CD4-positive, alpha-beta memory T cell (primary cell): ENCODE data around the gene GALNTL6. TPM values are rescaled to one million over a fixed set of nuclear protein-coding genes. Genes with fewer than 3 reads are reported as not detected.
"Not testable (repeated sequence)": the region's sequence is repeated elsewhere in the genome, so short reads cannot be mapped to it uniquely, and the experiment has no call there.

Experiments
- CTCF ChIA-PET: fragments of 350-600 bp; sonication (Branson Sonifier 250); formaldehyde crosslinking; loops from one replicate; lab custom pipeline; 2021; ENCODE audit warnings: inconsistent platforms; ENCODE audit not compliant: partially characterized antibody; lab: Charles Lee
- POLR2A ChIA-PET: fragments of 350-600 bp; sonication (Branson Sonifier 250); formaldehyde crosslinking; loops from one replicate; lab custom pipeline; 2021; ENCODE audit not compliant: partially characterized antibody; lab: Charles Lee
- DNase-seq, 5 donors: peaks; one replicate each; pipeline versions ENCODE4 v3.0.0 to v3.0.0-alpha.2; 2020 to 2022; ENCODE audit warnings: mixed read lengths in 1 of 5
- H3K27ac ChIP-seq: one replicate; pipeline ENCODE4 v1.7.0; 2013; ENCODE audit warnings: low read depth, low read length
- H3K27me3 ChIP-seq: 2 replicates; pipeline ENCODE4 v1.7.0; 2013; ENCODE audit warnings: mild to moderate bottlenecking, low read length, moderate library complexity; ENCODE audit not compliant: insufficient read depth
- H3K36me3 ChIP-seq: 2 replicates; pipeline ENCODE4 v1.7.0; 2013; ENCODE audit warnings: mild to moderate bottlenecking, low read length, moderate library complexity; ENCODE audit not compliant: insufficient read depth
- H3K4me1 ChIP-seq: 2 replicates; pipeline ENCODE4 v1.7.0; 2013; ENCODE audit warnings: mild to moderate bottlenecking, low read length, moderate library complexity; ENCODE audit not compliant: insufficient read depth
- H3K4me3 ChIP-seq, 2 donors: one replicate each; pipeline ENCODE4 v1.7.0; 2013; ENCODE audit warnings: low read length in 2 of 2, mild to moderate bottlenecking in 1 of 2
- H3K9me3 ChIP-seq, 2 donors: one replicate each; pipeline ENCODE4 v1.7.0; 2013; ENCODE audit warnings: low read length in 2 of 2, control low read depth in 1 of 2; ENCODE audit not compliant: control insufficient read depth in 1 of 2
- H3K27ac Mint-ChIP-seq, 7 donors: one replicate each; pipeline ENCODE4 v1.8.0; 2020 to 2021; ENCODE audit warnings: mixed read lengths in 7 of 7, mild to moderate bottlenecking in 6 of 7, inconsistent platforms in 3 of 7, moderate library complexity in 3 of 7
- H3K27me3 Mint-ChIP-seq, 2 donors: one replicate each; pipeline ENCODE4 v1.8.0; 2020 to 2021; ENCODE audit warnings: mixed read lengths in 2 of 2
- H3K36me3 Mint-ChIP-seq, 2 donors: one replicate each; pipeline ENCODE4 v1.8.0; 2020 to 2021; ENCODE audit warnings: mixed read lengths in 2 of 2, inconsistent platforms in 1 of 2, mild to moderate bottlenecking in 1 of 2
- H3K4me1 Mint-ChIP-seq, 4 donors: one replicate each; pipeline ENCODE4 v1.8.0; 2020 to 2021; ENCODE audit warnings: mixed read lengths in 4 of 4, mild to moderate bottlenecking in 1 of 4
- H3K4me3 Mint-ChIP-seq, 8 donors: one replicate each; pipeline ENCODE4 v1.8.0; 2020 to 2021; ENCODE audit warnings: mixed read lengths in 8 of 8, mild to moderate bottlenecking in 7 of 8, moderate library complexity in 6 of 8, inconsistent platforms in 3 of 8
- H3K9me3 Mint-ChIP-seq, 8 donors: one replicate each; pipeline ENCODE4 v1.8.0; 2020 to 2021; ENCODE audit warnings: mixed read lengths in 8 of 8, mild to moderate bottlenecking in 5 of 8, inconsistent platforms in 3 of 8, moderate library complexity in 1 of 8
- intact Hi-C: fragments of 100-400 bp; cut with micrococcal nuclease; formaldehyde crosslinking; loops from one replicate; pipeline ENCODE4 v1.15.1; 2023
- polyA plus RNA-seq, 2 donors: library from polyadenylated mRNA; unstranded; fragments of 300-500 nt; fragmentation: Illumina TruSeq; gene quantifications; one replicate each; pipeline ENCODE4 v1.2.3, GENCODE V29; 2021
- total RNA-seq, 2 experiments: library from RNA; stranded (reverse); gene quantifications; one replicate each; pipeline ENCODE4 v1.2.3, GENCODE V29; 2021

GALNTL6 gene
- total and polyA plus RNA-seq, 4 experiments from 2014 or later = not detected

- H3K27me3 ChIP-seq = no peaks in the 10 kb centered on the region
- DNase-seq = no peak
- no peak overlapping the region for H3K4me3 ChIP-seq
- H3K27ac ChIP-seq = no peak overlapping the region
- ChIA-PET CTCF (no interaction called here), POLR2A (no interaction called here)
- Mint-ChIP-seq H3K27me3 (no peaks in the 10 kb centered on the region), H3K4me3 (no peak overlapping the region), H3K9me3 (peaks cover 0 to 14% (median 7%) of the 10 kb centered on the region in 8 donors), H3K36me3 (no peaks in the 10 kb centered on the region), H3K27ac (no peak overlapping the region), H3K4me1 (no peaks in the 10 kb centered on the region)
- no peaks in the 10 kb centered on the region for H3K9me3 ChIP-seq
- H3K4me1 ChIP-seq = no peaks in the 10 kb centered on the region
- no peaks in the 10 kb centered on the region for H3K36me3 ChIP-seq
- intact Hi-C loops = no loop called here
Measured at GRCh38 chr4:172727631-172728030, 914.4 kb downstream of the GALNTL6 start.

GRCh38 chr4:172733645-172734044 lies 920.4 kb downstream of the GALNTL6 start:
- H3K4me1 Mint-ChIP-seq, H3K27me3 Mint-ChIP-seq, H3K4me3 Mint-ChIP-seq: not testable (repeated sequence)

DNA sequence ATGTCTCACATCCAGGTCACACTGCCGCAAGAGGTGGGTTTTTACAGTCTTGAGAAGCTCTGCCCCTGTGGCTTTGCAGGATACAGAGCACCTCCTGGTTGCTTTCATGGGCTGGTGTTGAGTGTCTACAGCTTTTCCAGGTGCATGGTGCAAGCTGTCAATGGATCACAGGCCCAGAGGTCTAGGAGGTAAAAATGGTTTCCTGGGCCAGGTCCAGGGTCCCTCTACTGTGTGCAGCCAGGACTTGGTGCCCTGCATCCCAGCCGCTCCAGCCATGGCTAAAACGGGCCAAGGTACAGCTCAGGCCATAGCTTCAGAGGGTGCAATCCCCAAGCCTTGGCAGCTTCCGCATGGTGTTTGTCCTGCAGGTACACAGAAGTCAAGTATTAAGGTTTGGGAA lies 921.4 kb downstream of the GALNTL6 start:
- intact Hi-C loops = no loop called here
- CTCF ChIA-PET = no interaction called here

More at GRCh38 chr4:172733645-172734044, 920.4 kb downstream of the GALNTL6 start:
- H3K36me3 Mint-ChIP-seq, POLR2A ChIA-PET, H3K36me3 ChIP-seq, H3K9me3 ChIP-seq, CTCF ChIA-PET, H3K27ac Mint-ChIP-seq, H3K27me3 ChIP-seq, H3K4me1 ChIP-seq, DNase-seq, H3K4me3 ChIP-seq, intact Hi-C loops, H3K27ac ChIP-seq: not testable (repeated sequence)
- peaks cover 6 to 67% (median 43%) of the 10 kb centered on the region in 8 donors for H3K9me3 Mint-ChIP-seq

GRCh38 chr4:172736046-172736445 lies 922.8 kb downstream of the GALNTL6 start:
- H3K27ac Mint-ChIP-seq = no peak overlapping the region

More for the DNA sequence above, 921.4 kb downstream of the GALNTL6 start:
- no peak overlapping the region for H3K27ac Mint-ChIP-seq
- H3K4me1 Mint-ChIP-seq = no peaks in the 10 kb centered on the region
- H3K9me3 ChIP-seq = peaks cover 0 to 7% of the 10 kb centered on the region in 2 donors
- H3K9me3 Mint-ChIP-seq = peaks cover 6 to 65% (median 45%) of the 10 kb centered on the region in 8 donors
- H3K27me3 Mint-ChIP-seq = no peaks in the 10 kb centered on the region
- no peaks in the 10 kb centered on the region for H3K36me3 ChIP-seq
- no peak for DNase-seq
- no peak overlapping the region for H3K4me3 ChIP-seq
- no peak overlapping the region for H3K4me3 Mint-ChIP-seq
- no peak overlapping the region for H3K27ac ChIP-seq
- H3K27me3 ChIP-seq = no peaks in the 10 kb centered on the region
- POLR2A ChIA-PET = no interaction called here
- H3K36me3 Mint-ChIP-seq = no peaks in the 10 kb centered on the region
- no peaks in the 10 kb centered on the region for H3K4me1 ChIP-seq

GRCh38 chr4:172740434-172740833 lies 927.2 kb downstream of the GALNTL6 start:
- H3K4me1 ChIP-seq = no peaks in the 10 kb centered on the region
- Mint-ChIP-seq H3K36me3 (no peaks in the 10 kb centered on the region), H3K9me3 (peaks cover 1 to 44% (median 26%) of the 10 kb centered on the region in 8 donors), H3K4me3 (no peak overlapping the region), H3K27me3 (no peaks in the 10 kb centered on the region), H3K27ac (no peak overlapping the region), H3K4me1 (no peaks in the 10 kb centered on the region)
- POLR2A ChIA-PET = no interaction called here
- H3K27me3 ChIP-seq = no peaks in the 10 kb centered on the region
- no peak for DNase-seq
- no peak overlapping the region for H3K4me3 ChIP-seq
- intact Hi-C loops = no loop called here
- CTCF ChIA-PET = no interaction called here
- peaks cover 0 to 7% of the 10 kb centered on the region in 2 donors for H3K9me3 ChIP-seq
- no peaks in the 10 kb centered on the region for H3K36me3 ChIP-seq
- H3K27ac ChIP-seq = no peak overlapping the region

More at GRCh38 chr4:172736046-172736445, 922.8 kb downstream of the GALNTL6 start:
- intact Hi-C loops = no loop called here
- Histone ChIP-seq H3K9me3 (peaks cover 0 to 7% of the 10 kb centered on the region in 2 donors), H3K27me3 (no peaks in the 10 kb centered on the region), H3K4me3 (no peak overlapping the region), H3K27ac (no peak overlapping the region), H3K36me3 (no peaks in the 10 kb centered on the region), H3K4me1 (no peaks in the 10 kb centered on the region)
- ChIA-PET POLR2A (no interaction called here), CTCF (no interaction called here)
- H3K27me3 Mint-ChIP-seq = no peaks in the 10 kb centered on the region
- H3K4me3 Mint-ChIP-seq = no peak overlapping the region
- DNase-seq = no peak
- no peaks in the 10 kb centered on the region for H3K4me1 Mint-ChIP-seq
- H3K9me3 Mint-ChIP-seq = peaks cover 2 to 71% (median 43%) of the 10 kb centered on the region in 8 donors
- H3K36me3 Mint-ChIP-seq = no peaks in the 10 kb centered on the region

DNA sequence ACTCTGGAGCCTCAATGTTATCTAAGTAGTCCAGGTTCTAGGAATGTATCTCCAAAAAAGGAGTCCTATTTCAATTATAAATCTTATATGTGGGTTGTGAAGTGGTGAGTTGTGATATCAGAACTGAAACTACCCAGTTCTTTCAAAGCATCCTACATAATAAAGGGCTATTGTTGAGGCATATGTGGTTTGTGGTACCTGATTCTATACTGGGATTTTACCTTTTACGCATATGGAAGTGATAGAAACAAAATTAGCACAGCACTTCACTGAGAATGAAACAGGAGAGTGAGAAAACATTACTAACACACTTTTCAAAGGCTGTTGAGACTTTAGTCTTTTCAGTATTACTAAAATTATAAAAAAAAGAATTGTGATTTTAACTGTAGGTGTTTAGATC lies 937.7 kb downstream of the GALNTL6 start:
- Histone ChIP-seq H3K4me1 (no peaks in the 10 kb centered on the region), H3K27me3 (no peaks in the 10 kb centered on the region), H3K4me3 (no peak overlapping the region), H3K27ac (no peak overlapping the region), H3K9me3 (no peaks in the 10 kb centered on the region), H3K36me3 (no peaks in the 10 kb centered on the region)
- H3K9me3 Mint-ChIP-seq = peaks cover 0 to 7% (median 2%) of the 10 kb centered on the region in 8 donors
- DNase-seq = no peak
- intact Hi-C loops = no loop called here
- H3K27me3 Mint-ChIP-seq = no peaks in the 10 kb centered on the region
- no peak overlapping the region for H3K27ac Mint-ChIP-seq
- CTCF ChIA-PET = no interaction called here
- no peaks in the 10 kb centered on the region for H3K36me3 Mint-ChIP-seq
- POLR2A ChIA-PET = no interaction called here
- H3K4me3 Mint-ChIP-seq = no peak overlapping the region
- no peaks in the 10 kb centered on the region for H3K4me1 Mint-ChIP-seq

DNA sequence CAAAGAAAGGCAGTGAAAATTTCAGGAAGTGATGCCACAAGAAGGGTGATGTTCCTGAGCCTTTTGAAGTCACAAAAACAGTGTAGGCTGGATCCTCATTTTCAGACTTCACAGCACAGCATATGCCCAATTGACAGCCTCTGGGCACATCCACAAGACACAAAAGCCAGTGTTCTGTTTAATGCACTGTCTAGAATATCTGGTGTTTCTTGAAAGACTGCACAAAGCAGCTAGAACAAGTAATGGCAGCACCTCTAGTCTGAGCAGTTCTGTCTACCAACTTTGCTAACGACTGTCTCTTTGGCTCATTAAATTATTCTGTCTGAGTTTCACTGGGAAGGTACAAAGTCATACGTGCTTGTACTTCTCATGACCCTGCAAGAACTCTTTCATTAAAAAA lies 938.3 kb downstream of the GALNTL6 start:
- no peaks in the 10 kb centered on the region for H3K36me3 ChIP-seq
- Mint-ChIP-seq H3K27me3 (no peaks in the 10 kb centered on the region), H3K36me3 (no peaks in the 10 kb centered on the region), H3K9me3 (peaks cover 0 to 7% (median 2%) of the 10 kb centered on the region in 8 donors), H3K27ac (no peak overlapping the region), H3K4me3 (no peak overlapping the region), H3K4me1 (no peaks in the 10 kb centered on the region)
- POLR2A ChIA-PET = no interaction called here
- no peaks in the 10 kb centered on the region for H3K9me3 ChIP-seq
- no peak overlapping the region for H3K4me3 ChIP-seq
- CTCF ChIA-PET = no interaction called here
- intact Hi-C loops = no loop called here
- no peaks in the 10 kb centered on the region for H3K4me1 ChIP-seq
- H3K27ac ChIP-seq = no peak overlapping the region
- no peak for DNase-seq
- H3K27me3 ChIP-seq = no peaks in the 10 kb centered on the region
